GM12864 (cell line): ENCODE measurements around the gene TYW5.

Source experiments
- DNase-seq: peaks from one replicate; pipeline ENCODE4 v3.0.0-alpha.2; 2011; ENCODE audit warnings: low read depth
- H3K4me3 ChIP-seq: 2 replicates; pipeline ENCODE4 v1.5.1; 2011; ENCODE audit warnings: mild to moderate bottlenecking, low read depth, low read length, control low read depth
- TF ChIP-seq, protein P1 (sequence below): IDR thresholded peaks from 2 replicates; pipeline ENCODE4 v1.5.1; 2011; ENCODE audit warnings: low read depth, mild to moderate bottlenecking, moderate library complexity, low read length, control low read depth, inconsistent platforms; ENCODE audit errors: missing control alignments

Gene TYW5

DNA sequence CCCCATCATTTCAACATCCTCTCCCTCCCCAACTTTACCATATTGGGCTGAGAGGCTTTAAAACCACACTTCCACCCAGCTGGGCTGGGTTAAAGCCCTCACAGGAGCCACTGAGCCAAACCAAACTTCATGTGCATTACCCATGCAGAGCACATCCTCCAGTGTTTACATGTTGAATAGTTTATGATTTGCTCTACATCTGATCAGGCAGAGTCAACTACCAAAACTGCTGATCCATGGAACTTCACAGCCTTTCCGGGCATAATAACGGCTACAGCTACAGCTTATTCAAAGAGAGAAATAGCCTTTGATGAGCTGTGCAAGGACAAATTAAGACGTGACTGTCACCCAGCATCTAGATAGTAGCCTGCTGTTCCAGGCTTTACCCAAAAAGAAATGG is 39.1 kb upstream of the TYW5 start:
- TF ChIP-seq, protein P1, sequence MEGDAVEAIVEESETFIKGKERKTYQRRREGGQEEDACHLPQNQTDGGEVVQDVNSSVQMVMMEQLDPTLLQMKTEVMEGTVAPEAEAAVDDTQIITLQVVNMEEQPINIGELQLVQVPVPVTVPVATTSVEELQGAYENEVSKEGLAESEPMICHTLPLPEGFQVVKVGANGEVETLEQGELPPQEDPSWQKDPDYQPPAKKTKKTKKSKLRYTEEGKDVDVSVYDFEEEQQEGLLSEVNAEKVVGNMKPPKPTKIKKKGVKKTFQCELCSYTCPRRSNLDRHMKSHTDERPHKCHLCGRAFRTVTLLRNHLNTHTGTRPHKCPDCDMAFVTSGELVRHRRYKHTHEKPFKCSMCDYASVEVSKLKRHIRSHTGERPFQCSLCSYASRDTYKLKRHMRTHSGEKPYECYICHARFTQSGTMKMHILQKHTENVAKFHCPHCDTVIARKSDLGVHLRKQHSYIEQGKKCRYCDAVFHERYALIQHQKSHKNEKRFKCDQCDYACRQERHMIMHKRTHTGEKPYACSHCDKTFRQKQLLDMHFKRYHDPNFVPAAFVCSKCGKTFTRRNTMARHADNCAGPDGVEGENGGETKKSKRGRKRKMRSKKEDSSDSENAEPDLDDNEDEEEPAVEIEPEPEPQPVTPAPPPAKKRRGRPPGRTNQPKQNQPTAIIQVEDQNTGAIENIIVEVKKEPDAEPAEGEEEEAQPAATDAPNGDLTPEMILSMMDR: no peak
- no peak overlapping the region for H3K4me3 ChIP-seq
- DNase-seq: no peak

DNA sequence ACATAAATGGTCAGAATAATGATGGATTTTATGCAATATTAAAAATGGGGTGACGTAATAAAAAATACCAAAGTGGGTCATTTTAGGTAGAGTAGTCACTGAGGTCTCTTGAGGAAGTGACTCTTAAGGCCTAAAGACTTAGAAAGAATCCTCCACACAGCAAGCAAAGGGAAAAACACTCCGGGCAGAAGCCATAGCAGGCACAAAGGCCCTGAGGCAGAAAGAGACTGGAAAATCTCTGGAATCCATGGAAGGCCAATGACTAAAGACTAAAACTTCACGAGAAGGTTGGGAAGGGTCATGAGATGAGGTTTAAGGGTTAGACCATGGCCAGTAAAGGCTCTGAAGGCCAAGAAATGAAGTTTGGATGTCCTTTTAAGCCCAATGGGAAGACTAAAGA is 37.0 kb upstream of the TYW5 start:
- TF ChIP-seq, protein P1: no peak
- H3K4me3 ChIP-seq: no peak overlapping the region
- DNase-seq: no peak

DNA sequence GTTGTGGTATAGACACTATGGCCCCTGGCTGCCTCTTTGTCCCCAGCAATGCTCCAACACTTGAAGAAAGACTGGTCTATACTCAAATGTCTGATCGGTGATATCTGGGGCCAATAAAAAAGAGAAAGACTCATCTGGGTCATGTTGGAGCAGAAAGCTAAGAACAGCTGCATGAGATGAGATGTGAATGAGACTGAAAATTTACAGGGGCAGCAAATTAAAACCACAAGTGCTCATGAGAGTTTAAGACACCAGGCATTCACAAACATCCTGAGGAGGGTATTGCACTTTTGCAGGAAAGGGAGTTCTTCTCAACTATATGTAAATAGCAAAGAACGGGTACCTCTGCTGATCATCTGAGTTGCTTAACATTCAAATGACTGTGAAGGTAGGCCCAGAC is 36.4 kb upstream of the TYW5 start:
- TF ChIP-seq, protein P1: no peak
- H3K4me3 ChIP-seq: no peak overlapping the region
- DNase-seq: no peak

DNA sequence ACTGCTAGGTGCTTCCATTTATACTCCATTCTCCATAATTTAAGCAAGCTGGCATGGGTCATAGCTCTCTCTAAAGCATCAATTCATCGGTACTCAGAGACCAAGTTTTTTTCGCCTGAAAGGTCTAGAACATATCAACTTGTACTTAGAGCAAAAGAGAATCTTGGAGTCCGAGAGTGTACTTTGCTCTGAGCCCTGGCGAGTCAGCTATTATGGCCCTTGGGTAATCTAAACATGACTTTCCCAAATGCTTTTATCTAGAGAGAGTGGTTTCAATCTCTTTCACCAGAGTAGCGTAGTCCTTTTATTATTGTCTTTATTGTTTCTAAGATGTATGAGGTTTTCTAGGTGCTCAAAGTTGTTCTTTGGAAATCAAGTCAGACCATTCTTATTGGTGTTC is 34.5 kb upstream of the TYW5 start:
- no peak overlapping the region for H3K4me3 ChIP-seq
- TF ChIP-seq, protein P1: no peak
- DNase-seq: no peak

DNA sequence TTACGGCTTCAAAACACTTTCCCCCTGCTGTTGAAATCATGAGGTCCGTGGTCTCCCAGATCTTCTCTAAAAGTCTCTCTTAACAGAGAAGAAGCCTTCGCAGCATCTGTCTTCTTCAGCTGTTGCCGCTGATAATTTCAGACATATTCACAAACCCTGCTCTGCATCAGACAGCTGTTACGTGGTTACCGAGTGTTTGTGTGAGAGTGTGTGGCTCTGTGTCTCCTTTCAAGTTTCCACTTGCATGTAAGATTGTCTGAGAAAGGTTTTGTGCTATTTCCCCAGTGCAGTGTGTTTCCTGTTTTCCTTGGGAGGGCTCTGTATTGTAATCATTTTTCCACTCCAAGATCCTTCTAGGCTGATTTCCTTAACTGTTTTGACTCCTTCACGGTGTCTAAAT is 32.9 kb upstream of the TYW5 start:
- TF ChIP-seq, protein P1: no peak
- H3K4me3 ChIP-seq: no peak overlapping the region
- no peak for DNase-seq

DNA sequence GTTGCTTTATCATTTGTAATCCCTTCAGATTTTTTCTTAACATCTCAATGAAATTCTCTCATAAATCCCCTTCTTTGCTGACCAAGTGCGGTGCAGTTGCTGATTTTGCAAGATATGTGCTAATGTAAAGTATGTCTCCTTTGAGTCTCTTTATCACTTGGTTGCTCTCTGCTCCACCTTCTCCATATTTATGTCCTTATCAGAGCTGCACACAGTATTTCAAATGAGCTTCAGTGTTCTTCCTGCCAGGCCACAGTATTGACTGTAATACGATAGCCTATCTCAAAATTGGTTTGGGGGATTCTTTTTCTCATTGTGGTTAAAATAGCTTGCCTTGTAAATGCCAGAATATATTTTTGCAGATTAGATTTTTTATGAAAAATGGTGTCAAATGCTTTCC is 32.3 kb upstream of the TYW5 start:
- H3K4me3 ChIP-seq: no peak overlapping the region
- no peak for DNase-seq
- TF ChIP-seq, protein P1: no peak

DNA sequence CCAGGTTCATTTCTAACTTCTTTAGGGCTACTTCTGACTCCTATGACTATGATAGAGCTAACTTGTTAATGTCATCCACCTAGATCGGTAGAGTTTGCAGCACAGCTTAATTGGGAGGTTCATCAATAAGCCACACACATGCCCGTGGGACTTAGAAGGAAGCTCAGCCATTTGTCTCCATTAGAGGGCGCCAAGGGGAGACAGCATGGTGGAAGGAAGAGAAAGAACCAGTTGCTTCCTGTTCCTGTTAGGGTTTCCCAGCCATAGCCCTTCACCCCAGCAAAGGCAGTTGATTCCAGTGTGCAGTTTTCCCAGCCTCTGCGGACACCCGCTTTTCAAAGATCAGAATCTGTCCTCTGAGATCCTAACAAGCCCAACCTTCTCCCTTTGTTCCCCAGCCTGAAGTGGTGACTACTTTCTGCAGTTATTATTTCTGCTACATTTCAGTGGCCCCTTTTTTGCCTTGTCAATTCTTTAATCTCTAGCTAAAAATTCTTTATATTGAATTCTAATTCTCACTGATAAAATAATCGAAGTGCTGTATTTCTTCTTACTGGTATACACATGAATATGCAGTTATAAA is 30.4 kb upstream of the TYW5 start:
- DNase-seq: peak; percentile 43
- TF ChIP-seq, protein P1: peak; percentile 74
- no peak overlapping the region for H3K4me3 ChIP-seq
